BE2C (cell line): ENCODE measurements around the gene IRGC. TPM values are rescaled to one million over a fixed set of nuclear protein-coding genes. Genes with fewer than 3 reads are reported as not detected.
A peak's percentile ranks its signal among the peaks of the same experiment; 100 is the strongest.

ENCODE experiments used
- DNase-seq: peaks from one replicate; pipeline ENCODE4 v3.0.0-alpha.2; 2020
- H3K27me3 ChIP-seq: fragments of 250-450 bp; sonication (Bioruptor Pico); 2 replicates; pipeline ENCODE4 v1.5.1; 2020; ENCODE audit warnings: mild to moderate bottlenecking
- H3K36me3 ChIP-seq: fragments of 250-450 bp; sonication (Bioruptor Pico); 2 replicates; pipeline ENCODE4 v1.5.1; 2020; ENCODE audit warnings: mild to moderate bottlenecking
- H3K4me1 ChIP-seq: fragments of 250-450 bp; sonication (Bioruptor Pico); 2 replicates; pipeline ENCODE4 v1.5.1; 2020
- H3K4me3 ChIP-seq: 2 replicates; pipeline ENCODE4 v1.5.1; 2011; ENCODE audit warnings: low read depth, low read length
- H3K9me3 ChIP-seq: fragments of 250-450 bp; sonication (Bioruptor Pico); 2 replicates; pipeline ENCODE4 v1.5.1; 2020
- polyA plus RNA-seq: library from polyadenylated mRNA; unstranded; fragments of >200 nt; gene quantifications from one replicate; pipeline ENCODE4 v1.2.1, GENCODE V29; 2012; ENCODE audit warnings: low read depth, missing spikeins; ENCODE audit not compliant: insufficient read length, insufficient read depth
- TF ChIP-seq, protein P1 (sequence below): IDR thresholded peaks from 2 replicates; pipeline ENCODE4 v1.5.1; 2012; ENCODE audit warnings: mild to moderate bottlenecking, low read depth, low read length

IRGC gene, protein sequence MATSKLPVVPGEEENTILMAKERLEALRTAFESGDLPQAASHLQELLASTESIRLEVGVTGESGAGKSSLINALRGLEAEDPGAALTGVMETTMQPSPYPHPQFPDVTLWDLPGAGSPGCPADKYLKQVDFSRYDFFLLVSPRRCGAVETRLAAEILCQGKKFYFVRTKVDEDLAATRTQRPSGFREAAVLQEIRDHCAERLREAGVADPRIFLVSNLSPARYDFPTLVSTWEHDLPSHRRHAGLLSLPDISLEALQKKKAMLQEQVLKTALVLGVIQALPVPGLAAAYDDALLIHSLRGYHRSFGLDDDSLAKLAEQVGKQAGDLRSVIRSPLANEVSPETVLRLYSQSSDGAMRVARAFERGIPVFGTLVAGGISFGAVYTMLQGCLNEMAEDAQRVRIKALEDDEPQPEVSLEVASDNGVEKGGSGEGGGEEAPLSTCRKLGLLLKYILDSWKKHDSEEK
- not detected for polyA plus RNA-seq

DNA sequence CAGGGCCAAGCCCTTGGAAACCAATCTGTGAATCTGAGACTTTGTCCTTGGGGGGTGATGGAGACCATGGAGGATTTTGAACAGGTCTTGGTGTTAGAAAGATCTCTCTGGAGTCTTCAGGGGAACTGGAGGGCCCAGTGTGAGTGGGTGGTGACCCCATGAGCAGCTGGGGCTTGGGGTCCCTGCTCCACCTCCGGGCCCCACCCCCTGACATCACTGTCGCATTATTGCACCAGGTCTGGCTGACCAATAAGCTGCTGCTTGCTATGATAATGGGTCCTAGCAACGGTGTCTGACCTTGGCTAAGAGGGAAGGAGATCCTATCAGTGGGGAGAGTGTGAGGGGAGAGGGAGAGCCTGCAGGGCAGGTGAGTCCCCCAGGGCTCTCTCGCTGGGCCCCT, at the start of gene IRGC:
Gene IRGC, plus strand, starts transcription at position 301 of the 400 bp plus-strand sequence. CDS start 2,483 bp downstream, outside the sequence.
- TF ChIP-seq, protein P1, sequence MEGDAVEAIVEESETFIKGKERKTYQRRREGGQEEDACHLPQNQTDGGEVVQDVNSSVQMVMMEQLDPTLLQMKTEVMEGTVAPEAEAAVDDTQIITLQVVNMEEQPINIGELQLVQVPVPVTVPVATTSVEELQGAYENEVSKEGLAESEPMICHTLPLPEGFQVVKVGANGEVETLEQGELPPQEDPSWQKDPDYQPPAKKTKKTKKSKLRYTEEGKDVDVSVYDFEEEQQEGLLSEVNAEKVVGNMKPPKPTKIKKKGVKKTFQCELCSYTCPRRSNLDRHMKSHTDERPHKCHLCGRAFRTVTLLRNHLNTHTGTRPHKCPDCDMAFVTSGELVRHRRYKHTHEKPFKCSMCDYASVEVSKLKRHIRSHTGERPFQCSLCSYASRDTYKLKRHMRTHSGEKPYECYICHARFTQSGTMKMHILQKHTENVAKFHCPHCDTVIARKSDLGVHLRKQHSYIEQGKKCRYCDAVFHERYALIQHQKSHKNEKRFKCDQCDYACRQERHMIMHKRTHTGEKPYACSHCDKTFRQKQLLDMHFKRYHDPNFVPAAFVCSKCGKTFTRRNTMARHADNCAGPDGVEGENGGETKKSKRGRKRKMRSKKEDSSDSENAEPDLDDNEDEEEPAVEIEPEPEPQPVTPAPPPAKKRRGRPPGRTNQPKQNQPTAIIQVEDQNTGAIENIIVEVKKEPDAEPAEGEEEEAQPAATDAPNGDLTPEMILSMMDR: no peak
- no peaks in the 10 kb centered on the region for H3K36me3 ChIP-seq
- no peaks in the 10 kb centered on the region for H3K4me1 ChIP-seq
- no peak for DNase-seq
- H3K27me3 ChIP-seq: no peaks in the 10 kb centered on the region
- no peak within 1 kb of the TSS for H3K4me3 ChIP-seq
- H3K9me3 ChIP-seq: no peaks in the 10 kb centered on the region

DNA sequence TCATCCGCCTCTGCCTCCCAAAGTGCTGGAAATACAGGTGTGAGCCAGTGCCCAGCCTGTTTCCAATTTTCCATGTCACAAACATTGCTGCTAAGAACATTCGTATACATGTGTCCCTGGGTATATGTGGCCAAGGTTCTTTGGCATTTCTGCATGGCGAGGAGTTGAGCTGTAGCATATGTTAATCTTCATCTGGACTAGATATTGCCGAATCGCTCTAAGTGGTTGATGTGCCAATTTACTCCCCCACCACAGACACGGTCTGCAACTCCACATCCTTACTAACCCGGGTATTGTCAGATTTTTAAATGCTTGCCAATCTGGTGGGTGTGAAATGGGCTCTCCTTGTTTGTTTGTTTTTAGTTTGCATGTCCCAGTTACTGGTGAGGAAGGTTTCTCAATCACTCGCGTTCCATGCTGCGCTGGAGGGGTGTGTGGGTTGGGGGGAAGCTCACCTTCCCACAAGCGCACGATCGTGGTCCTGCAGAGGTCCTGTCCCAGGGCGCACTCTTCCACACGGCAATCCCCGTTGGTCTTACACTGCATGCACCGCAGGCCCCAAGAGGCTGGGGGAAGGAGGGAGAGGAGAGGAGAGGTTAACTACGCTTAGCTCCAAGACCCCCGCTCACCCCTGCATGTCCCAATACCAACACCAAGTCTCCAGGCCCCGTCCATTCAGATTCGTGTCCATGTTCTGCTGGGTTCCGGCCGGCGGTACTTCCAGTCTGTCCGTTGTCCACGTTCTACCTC, 48.6 kb upstream of the IRGC start:
- Histone ChIP-seq H3K4me1 (no peaks in the 10 kb centered on the region), H3K4me3 (no peak overlapping the region), H3K27me3 (peaks cover 18% of the 10 kb centered on the region), H3K36me3 (no peaks in the 10 kb centered on the region), H3K9me3 (no peaks in the 10 kb centered on the region)
- no peak for DNase-seq
- TF ChIP-seq, protein P1: no peak

DNA sequence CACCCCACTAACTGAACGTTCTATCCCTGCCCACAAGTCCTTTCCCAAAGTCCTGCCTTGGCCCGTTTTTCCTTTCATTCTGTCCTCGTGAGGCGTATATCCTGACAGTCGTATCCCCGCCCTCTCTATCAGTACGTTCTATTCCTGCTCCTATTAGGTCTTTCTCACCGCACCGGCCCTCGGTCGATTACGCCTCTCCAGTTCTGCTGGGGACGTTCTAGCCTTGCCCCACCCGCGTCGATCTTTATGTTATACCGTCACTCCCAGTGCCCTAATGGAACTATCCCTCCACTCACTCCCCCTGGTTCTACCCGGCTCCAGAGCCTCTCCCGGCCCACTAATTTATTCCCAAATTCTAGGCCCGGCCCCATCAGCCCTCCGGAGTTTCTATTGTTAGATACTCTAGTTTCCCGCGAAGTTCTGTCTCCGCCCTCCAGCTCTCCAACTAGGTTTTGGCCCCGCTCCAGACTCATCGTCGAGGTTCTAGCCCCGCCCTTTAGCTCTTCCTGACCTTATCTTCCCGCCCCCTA, 47.9 kb upstream of the IRGC start:
- Histone ChIP-seq H3K27me3 (peaks cover 18% of the 10 kb centered on the region), H3K9me3 (no peaks in the 10 kb centered on the region), H3K4me3 (peak overlapping the region; percentile 38), H3K36me3 (no peaks in the 10 kb centered on the region), H3K4me1 (no peaks in the 10 kb centered on the region)
- DNase-seq: no peak
- TF ChIP-seq, protein P1: no peak

DNA sequence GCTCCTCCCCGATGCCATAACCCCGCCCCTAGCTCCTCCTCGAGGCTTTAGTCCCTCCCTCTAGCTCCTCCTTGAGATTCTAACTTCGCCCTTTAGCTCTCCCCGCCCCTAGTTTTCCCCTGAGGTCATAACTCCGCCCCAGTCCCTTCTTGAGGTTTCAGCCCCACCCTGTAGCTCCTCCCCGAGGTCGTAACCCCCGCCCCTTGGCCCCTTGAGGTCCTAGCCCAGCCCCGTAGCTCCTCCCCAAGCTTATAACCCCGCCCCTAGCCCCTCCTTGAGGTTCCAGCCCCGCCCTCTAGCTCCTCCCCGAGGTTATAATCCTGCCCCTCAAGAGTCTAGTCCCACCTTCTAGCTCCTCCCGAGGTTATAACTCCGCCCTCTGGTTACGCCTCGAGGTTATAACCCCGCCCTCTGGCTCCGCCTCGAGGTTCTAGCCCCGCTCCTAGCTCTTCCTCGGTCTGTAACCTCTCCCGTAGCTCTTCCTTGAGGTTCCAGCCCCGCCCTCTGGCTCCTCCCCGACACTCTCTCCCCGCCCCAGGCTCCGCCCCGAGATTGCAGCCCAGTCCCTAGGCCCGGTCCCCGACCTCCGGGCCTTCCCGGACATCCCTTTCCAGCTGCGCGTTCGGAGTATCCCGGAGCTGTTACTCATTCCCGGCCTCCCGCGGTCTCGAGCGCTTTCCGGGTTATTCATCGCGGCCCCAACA, 47.3 kb upstream of the IRGC start:
- Histone ChIP-seq H3K9me3 (no peaks in the 10 kb centered on the region), H3K36me3 (no peaks in the 10 kb centered on the region), H3K27me3 (peaks cover 18% of the 10 kb centered on the region), H3K4me1 (no peaks in the 10 kb centered on the region), H3K4me3 (peak overlapping the region; percentile 43)
- TF ChIP-seq, protein P1: no peak
- DNase-seq: peak; percentile 98

DNA sequence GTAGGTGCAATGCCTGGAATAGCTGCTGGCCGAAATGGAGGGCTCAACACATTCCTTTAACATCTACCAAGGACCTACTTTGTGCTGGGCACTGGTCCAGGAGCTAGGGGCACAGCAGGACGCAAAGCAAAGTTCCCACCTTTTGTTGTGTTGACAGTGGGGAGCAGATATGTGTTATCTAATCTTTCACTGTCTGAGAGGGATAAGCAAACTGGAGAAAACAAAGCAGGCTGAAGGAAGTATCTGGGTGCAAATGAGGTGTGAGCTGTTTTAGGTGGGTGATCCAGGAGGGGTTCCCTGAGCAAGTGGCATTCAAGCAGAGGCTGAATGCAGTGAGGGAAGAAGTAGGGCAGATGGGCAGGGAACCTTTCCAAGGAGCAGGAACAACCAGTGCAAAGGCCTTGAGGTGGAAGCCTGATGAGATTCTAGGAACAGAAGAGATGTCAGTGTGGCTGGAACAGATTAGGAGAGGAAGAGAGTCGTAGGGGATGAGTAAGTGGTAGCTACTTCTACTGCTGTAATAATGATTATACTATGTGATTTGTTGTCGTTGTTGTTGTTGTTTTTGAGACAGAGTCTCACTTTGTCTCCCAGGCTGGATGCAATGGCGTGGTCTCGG, 43.7 kb upstream of the IRGC start:
- TF ChIP-seq, protein P1: no peak
- Histone ChIP-seq H3K36me3 (no peaks in the 10 kb centered on the region), H3K4me3 (no peak overlapping the region), H3K4me1 (no peaks in the 10 kb centered on the region), H3K9me3 (no peaks in the 10 kb centered on the region), H3K27me3 (peaks cover 18% of the 10 kb centered on the region)
- no peak for DNase-seq
